ENCODE data around the gene ARMC9. TPM values are rescaled to one million over a fixed set of nuclear protein-coding genes. Genes with fewer than 3 reads are reported as not detected.
"Not testable (repeated sequence)": the region's sequence is repeated elsewhere in the genome, so short reads cannot be mapped to it uniquely, and the experiment has no call there.

Gene ARMC9
- total RNA-seq, 1 donor, result 189 TPM

GRCh38 chr2:231403421-231404182 lies 205.2 kb downstream of the ARMC9 start:
- DNase-seq (ENCODE audit: low read depth), result peak; percentile 40
- not testable (repeated sequence) for H3K4me3 ChIP-seq (ENCODE audit: low read depth, low read length)

- H3K4me3 ChIP-seq (ENCODE audit: low read depth, low read length); DNase-seq (ENCODE audit: low read depth): not testable (repeated sequence)
Measured at GRCh38 chr2:231404183-231404578, 205.8 kb downstream of the ARMC9 start.

- peak; percentile 36 for TF ChIP-seq CTCF (IDR thresholded peaks at IDR 0.05; ENCODE audit: insufficient read depth, low read depth, low read length)
- DNase-seq (ENCODE audit: low read depth); H3K4me3 ChIP-seq (ENCODE audit: low read depth, low read length): not testable (repeated sequence)
Measured at GRCh38 chr2:231405601-231406367, 207.4 kb downstream of the ARMC9 start.

- H3K4me3 ChIP-seq (ENCODE audit: low read depth, low read length); DNase-seq (ENCODE audit: low read depth): not testable (repeated sequence)
Measured at GRCh38 chr2:231407686-231408085, 209.3 kb downstream of the ARMC9 start.

- not testable (repeated sequence) for H3K4me3 ChIP-seq (ENCODE audit: low read depth, low read length); DNase-seq (ENCODE audit: low read depth)
Measured at GRCh38 chr2:231408304-231408703, 209.9 kb downstream of the ARMC9 start.

- H3K4me3 ChIP-seq (ENCODE audit: low read depth, low read length), result no peak overlapping the region
- no peak for TF ChIP-seq CTCF (IDR thresholded peaks at IDR 0.05; ENCODE audit: insufficient read depth, low read depth, low read length)
- no peak for DNase-seq (ENCODE audit: low read depth)
Measured at GRCh38 chr2:231409776-231410175, 211.3 kb downstream of the ARMC9 start.

GRCh38 chr2:231410293-231411004 lies 212.0 kb downstream of the ARMC9 start:
- TF ChIP-seq CTCF (IDR thresholded peaks at IDR 0.05; ENCODE audit: insufficient read depth, low read depth, low read length), result peak; percentile 32
- no peak for DNase-seq (ENCODE audit: low read depth)
- no peak overlapping the region for H3K4me3 ChIP-seq (ENCODE audit: low read depth, low read length)

- no peak overlapping the region for H3K4me3 ChIP-seq (ENCODE audit: low read depth, low read length)
- no peak for TF ChIP-seq CTCF (IDR thresholded peaks at IDR 0.05; ENCODE audit: insufficient read depth, low read depth, low read length)
- no peak for DNase-seq (ENCODE audit: low read depth)
Measured at GRCh38 chr2:231411237-231411636, 212.8 kb downstream of the ARMC9 start.

Data from fibroblast of villous mesenchyme (primary cell).